Activated CD8-positive, alpha-beta T cell treated with anti-CD3 and anti-CD28 coated beads, Interleukin-2, amount 10 ng/mL, durations not matched to agents 7 days and 5 days (primary cell): ENCODE results near the gene VPS52. TPM values are rescaled to one million over a fixed set of nuclear protein-coding genes. Genes with fewer than 3 reads are reported as not detected.
"Not testable (repeated sequence)": the region's sequence is repeated elsewhere in the genome, so short reads cannot be mapped to it uniquely, and the experiment has no call there.

Experiments
- ATAC-seq: fragments of 150-1000 bp; cut with Tn5 transposase; one replicate; pipeline ENCODE4 v1.10.0; 2021; ENCODE audit warnings: moderate library complexity
- CTCF ChIA-PET: fragments of 350-600 bp; sonication (Branson Sonifier 250); formaldehyde crosslinking; loops from one replicate; lab custom pipeline; 2021; ENCODE audit warnings: antibody characterized with exemption; lab: Charles Lee
- POLR2A ChIA-PET: fragments of 350-600 bp; sonication (Branson Sonifier 250); formaldehyde crosslinking; loops from one replicate; lab custom pipeline; 2021; ENCODE audit warnings: antibody characterized with exemption; lab: Charles Lee
- DNase-seq: peaks from one replicate; pipeline ENCODE4 v3.0.0-alpha.2; 2020
- H3K27ac Mint-ChIP-seq: one replicate; pipeline ENCODE4 v1.8.0; 2021; ENCODE audit warnings: mild to moderate bottlenecking, mixed read lengths
- H3K27me3 Mint-ChIP-seq: one replicate; pipeline ENCODE4 v1.8.0; 2021; ENCODE audit warnings: low read depth, mixed read lengths
- H3K36me3 Mint-ChIP-seq: one replicate; pipeline ENCODE4 v1.8.0; 2021; ENCODE audit warnings: low read depth, mixed read lengths
- H3K4me1 Mint-ChIP-seq: one replicate; pipeline ENCODE4 v1.8.0; 2021; ENCODE audit warnings: low read depth, mixed read lengths
- H3K4me3 Mint-ChIP-seq: one replicate; pipeline ENCODE4 v1.8.0; 2021; ENCODE audit warnings: mild to moderate bottlenecking, mixed read lengths
- H3K9me3 Mint-ChIP-seq: one replicate; pipeline ENCODE4 v1.8.0; 2022; ENCODE audit warnings: mixed read lengths; ENCODE audit not compliant: insufficient read depth
- total RNA-seq, 2 experiments: library from RNA; stranded (reverse); gene quantifications; one replicate each; pipeline ENCODE4 v1.2.3, GENCODE V29; 2021

The VPS52 gene
- total RNA-seq, 2 experiments from 2014 or later = 59.3 to 59.5 TPM

GRCh38 chr6:33248932-33249731 is 22.5 kb downstream of the VPS52 start:
- Mint-ChIP-seq H3K4me3 (peak overlapping the region; percentile 88), H3K9me3 (no peaks in the 10 kb centered on the region), H3K36me3 (peaks cover 28% of the 10 kb centered on the region), H3K27me3 (peaks cover 3% of the 10 kb centered on the region), H3K4me1 (peaks cover 37% of the 10 kb centered on the region), H3K27ac (peak overlapping the region; percentile 92)
- ATAC-seq (peak; percentile 95), DNase-seq (peak; percentile 98)
- ChIA-PET CTCF (interaction anchor here (0.7 to 6.4 kb wide), 47 partner anchors 9 to 381 kb away, joined by 3 to 135 read pairs (median 7); partner anchors contain the start of genes B3GALT4, CUTA, HLA-DPA1 and HSD17B8), POLR2A (interaction anchor here (0.6 to 2.7 kb wide), 25 partner anchors 9 to 518 kb away, joined by 3 to 30 read pairs (median 4); partner anchors contain the start of genes B3GALT4, HLA-DPB1, HSD17B8 and RING1)

- DNase-seq = no peak
- ChIA-PET POLR2A (interaction anchor here (0.9 to 2.7 kb wide), 14 partner anchors 9 to 518 kb away, joined by 3 to 30 read pairs (median 6); partner anchors contain the start of genes B3GALT4, HLA-DPB1, HSD17B8 and RING1), CTCF (interaction anchor here (0.8 to 6.4 kb wide), 48 partner anchors 10 to 380 kb away, joined by 3 to 135 read pairs (median 6); partner anchors contain the start of genes B3GALT4, CUTA, HLA-DPA1 and HSD17B8)
- ATAC-seq = peak; percentile 18
- Mint-ChIP-seq H3K27ac (peak overlapping the region; percentile 92), H3K36me3 (peaks cover 28% of the 10 kb centered on the region), H3K27me3 (peaks cover 4% of the 10 kb centered on the region), H3K4me1 (peaks cover 37% of the 10 kb centered on the region), H3K9me3 (no peaks in the 10 kb centered on the region), H3K4me3 (peak overlapping the region; percentile 88)
Measured at GRCh38 chr6:33248643-33248931, 23.1 kb downstream of the VPS52 start.

- no peaks in the 10 kb centered on the region for H3K9me3 Mint-ChIP-seq
- DNase-seq = peak; percentile 95
- H3K27ac Mint-ChIP-seq = peak overlapping the region; percentile 92
- H3K4me3 Mint-ChIP-seq = peak overlapping the region; percentile 88
- H3K36me3 Mint-ChIP-seq = peaks cover 28% of the 10 kb centered on the region
- peaks cover 39% of the 10 kb centered on the region for H3K4me1 Mint-ChIP-seq
- CTCF ChIA-PET = interaction anchor here (0.6 to 6.4 kb wide), 47 partner anchors 9 to 380 kb away, joined by 3 to 135 read pairs (median 6); partner anchors contain the start of genes CUTA, HLA-DPA1, HSD17B8 and RING1
- peak; percentile 44 for ATAC-seq
- POLR2A ChIA-PET = interaction anchor here (0.9 to 2.7 kb wide), 14 partner anchors 10 to 519 kb away, joined by 3 to 30 read pairs (median 6); partner anchors contain the start of genes B3GALT4, HLA-DPB1, HSD17B8 and RING1
- H3K27me3 Mint-ChIP-seq = peaks cover 7% of the 10 kb centered on the region
Measured at GRCh38 chr6:33247977-33248642, 23.6 kb downstream of the VPS52 start.

GRCh38 chr6:33243476-33243875 is 28.2 kb downstream of the VPS52 start:
- Mint-ChIP-seq H3K27me3 (peaks cover 7% of the 10 kb centered on the region), H3K4me3 (no peak overlapping the region), H3K27ac (no peak overlapping the region), H3K36me3 (no peaks in the 10 kb centered on the region), H3K4me1 (peaks cover 17% of the 10 kb centered on the region), H3K9me3 (no peaks in the 10 kb centered on the region)
- ATAC-seq = no peak
- CTCF ChIA-PET = no interaction called here
- DNase-seq = no peak
- POLR2A ChIA-PET = no interaction called here

- CTCF ChIA-PET = no interaction called here
- ATAC-seq (peak; percentile 73), DNase-seq (no peak)
- POLR2A ChIA-PET = no interaction called here
- Mint-ChIP-seq H3K27ac (no peak overlapping the region), H3K27me3 (peaks cover 7% of the 10 kb centered on the region), H3K4me3 (peak overlapping the region; percentile 41), H3K9me3 (no peaks in the 10 kb centered on the region), H3K4me1 (peaks cover 12% of the 10 kb centered on the region), H3K36me3 (no peaks in the 10 kb centered on the region)
Measured at GRCh38 chr6:33241968-33242367, 29.7 kb downstream of the VPS52 start.

GRCh38 chr6:33237741-33238140 is 33.9 kb downstream of the VPS52 start:
- Mint-ChIP-seq H3K4me1 (peaks cover 10% of the 10 kb centered on the region), H3K4me3 (no peak overlapping the region), H3K36me3 (no peaks in the 10 kb centered on the region), H3K27ac (no peak overlapping the region), H3K27me3 (peaks cover 16% of the 10 kb centered on the region), H3K9me3 (no peaks in the 10 kb centered on the region)
- CTCF ChIA-PET = interaction anchor here (1.2 to 3.8 kb wide), 3 partner anchors 11 to 88 kb away, joined by 3 to 17 read pairs (median 3); no protein-coding TSS in a partner anchor
- POLR2A ChIA-PET = interaction anchor here (0.6 kb wide), 1 partner anchor 160 kb away, joined by 3 read pairs; no protein-coding TSS in a partner anchor
- DNase-seq = no peak
- no peak for ATAC-seq

- H3K36me3 Mint-ChIP-seq = no peaks in the 10 kb centered on the region
- ChIA-PET POLR2A (no interaction called here), CTCF (interaction anchor here (1.1 to 3.9 kb wide), 3 partner anchors 12 to 113 kb away, joined by 3 to 20 read pairs (median 3); no protein-coding TSS in a partner anchor)
- H3K9me3 Mint-ChIP-seq = no peaks in the 10 kb centered on the region
- H3K27me3 Mint-ChIP-seq = peaks cover 19% of the 10 kb centered on the region
- no peak overlapping the region for H3K27ac Mint-ChIP-seq
- no peak overlapping the region for H3K4me3 Mint-ChIP-seq
- ATAC-seq (no peak), DNase-seq (no peak)
- peaks cover 5% of the 10 kb centered on the region for H3K4me1 Mint-ChIP-seq
Measured at GRCh38 chr6:33236852-33237251, 34.8 kb downstream of the VPS52 start.

- no peaks in the 10 kb centered on the region for H3K36me3 Mint-ChIP-seq
- DNase-seq (no peak), ATAC-seq (no peak)
- ChIA-PET CTCF (interaction anchor here (1.1 to 3.9 kb wide), 4 partner anchors 12 to 113 kb away, joined by 3 to 20 read pairs (median 4); no protein-coding TSS in a partner anchor), POLR2A (no interaction called here)
- no peak overlapping the region for H3K4me3 Mint-ChIP-seq
- H3K4me1 Mint-ChIP-seq = peaks cover 3% of the 10 kb centered on the region
- H3K27me3 Mint-ChIP-seq = peaks cover 22% of the 10 kb centered on the region
- no peaks in the 10 kb centered on the region for H3K9me3 Mint-ChIP-seq
- no peak overlapping the region for H3K27ac Mint-ChIP-seq
Measured at GRCh38 chr6:33236328-33236727, 35.3 kb downstream of the VPS52 start.

- Mint-ChIP-seq H3K27me3 (peaks cover 25% of the 10 kb centered on the region), H3K4me3 (no peak overlapping the region), H3K4me1 (peaks cover under 1% of the 10 kb centered on the region), H3K9me3 (no peaks in the 10 kb centered on the region), H3K27ac (no peak overlapping the region), H3K36me3 (no peaks in the 10 kb centered on the region)
- ChIA-PET POLR2A (no interaction called here), CTCF (interaction anchor here (0.8 to 3.9 kb wide), 3 partner anchors 13 to 88 kb away, joined by 3 to 20 read pairs (median 4); no protein-coding TSS in a partner anchor)
- no peak for DNase-seq
- no peak for ATAC-seq
Measured at GRCh38 chr6:33235221-33235634, 36.4 kb downstream of the VPS52 start.

GRCh38 chr6:33226503-33227120 is 45.1 kb downstream of the VPS52 start:
- ChIA-PET POLR2A (interaction anchor here (1.1 kb wide), 1 partner anchor 18 kb away, joined by 3 read pairs; no protein-coding TSS in a partner anchor), CTCF (interaction anchor here (0.8 to 3.6 kb wide), 5 partner anchors 10 to 29 kb away, joined by 3 to 14 read pairs (median 3); no protein-coding TSS in a partner anchor)
- H3K36me3 Mint-ChIP-seq, H3K27ac Mint-ChIP-seq, DNase-seq, H3K4me1 Mint-ChIP-seq, ATAC-seq, H3K9me3 Mint-ChIP-seq, H3K4me3 Mint-ChIP-seq: not testable (repeated sequence)
- H3K27me3 Mint-ChIP-seq = peaks cover 36% of the 10 kb centered on the region

GRCh38 chr6:33217681-33218080 is 54.0 kb downstream of the VPS52 start:
- DNase-seq = no peak
- CTCF ChIA-PET = no interaction called here
- no peaks in the 10 kb centered on the region for H3K9me3 Mint-ChIP-seq

More at GRCh38 chr6:33217681-33218080, 54.0 kb downstream of the VPS52 start:
- Mint-ChIP-seq H3K27ac (no peak overlapping the region), H3K36me3 (no peaks in the 10 kb centered on the region), H3K4me3 (no peak overlapping the region), H3K4me1 (peaks cover 36% of the 10 kb centered on the region), H3K27me3 (peaks cover 21% of the 10 kb centered on the region)
- POLR2A ChIA-PET = no interaction called here
- ATAC-seq = no peak
